Measurements from ENCODE around the gene PMPCA. TPM values are rescaled to one million over a fixed set of nuclear protein-coding genes. Genes with fewer than 3 reads are reported as not detected.

The PMPCA gene
- polyA plus RNA-seq, 1 donor (not counting 4 experiments of a cell fraction or from before 2014, with no cell fraction given), result 85.9 TPM

- H3K36me3 ChIP-seq (ENCODE audit: control insufficient read depth in 2 of 2, extremely low read depth in 1 of 2, insufficient read depth in 2 of 2, low read length in 2 of 2), result peaks cover 10 to 25% of the 10 kb centered on the region in 2 experiments
- H3K9ac ChIP-seq (ENCODE audit: control insufficient read depth, extremely low read depth, insufficient read depth, low read length), result no peak overlapping the region
- H3K79me2 ChIP-seq (ENCODE audit: control insufficient read depth, insufficient read depth, low read length), result peaks cover 14% of the 10 kb centered on the region
- no peaks in the 10 kb centered on the region for H3K4me1 ChIP-seq (ENCODE audit: control insufficient read depth, extremely low read depth, insufficient read depth, low read length)
- DNase-seq (ENCODE audit: low read depth, low spot score) (no peak), FAIRE-seq (no peak)
- no peaks in the 10 kb centered on the region for H3K27me3 ChIP-seq (ENCODE audit: control insufficient read depth, extremely low read depth, insufficient read depth, low read length)
- H4K20me1 ChIP-seq (ENCODE audit: control insufficient read depth, extremely low read depth, insufficient read depth, low read length), result no peaks in the 10 kb centered on the region
- H3K27ac ChIP-seq (ENCODE audit: control insufficient read depth, insufficient read depth, low read length), result no peak overlapping the region
- dilution Hi-C loops (cut with MboI; ENCODE audit: extremely low pct_ligation_motif_present, low sequenced_read_pairs), result no loop called here
- H3K4me2 ChIP-seq (ENCODE audit: control insufficient read depth, extremely low read depth, insufficient read depth, low read depth, low read length), result no peak overlapping the region
- no peaks in the 10 kb centered on the region for H3K9me1 ChIP-seq (ENCODE audit: control insufficient read depth, extremely low read depth, insufficient read depth, low read length)
- no peaks in the 10 kb centered on the region for H3K9me3 ChIP-seq (ENCODE audit: control insufficient read depth, low read depth, low read length)
- no peak overlapping the region for H3K4me3 ChIP-seq (ENCODE audit: control insufficient read depth in 2 of 3, extremely low read depth in 1 of 3, insufficient read depth in 2 of 3, low read depth in 1 of 3, low read length in 3 of 3)
- H2AFZ ChIP-seq (ENCODE audit: control insufficient read depth, low read length), result no peak overlapping the region
- TF ChIP-seq CTCF (optimal IDR thresholded peaks at IDR 0.05 in 1 of 3, IDR thresholded peaks at IDR 0.05 in 1 of 3, conservative IDR thresholded peaks at IDR 0.05 in 1 of 3; ENCODE audit: extremely low read depth in 1 of 3, insufficient read depth in 2 of 3, low read length in 3 of 3), result no peak
- no peak for TF ChIP-seq EZH2 (IDR thresholded peaks at IDR 0.05; ENCODE audit: low read length)
Measured at GRCh38 chr9:136429683-136430491, 19.4 kb downstream of the PMPCA start.

- no peaks in the 10 kb centered on the region for H3K9me3 ChIP-seq (ENCODE audit: control insufficient read depth, low read depth, low read length)
- no peak overlapping the region for H3K9ac ChIP-seq (ENCODE audit: control insufficient read depth, extremely low read depth, insufficient read depth, low read length)
- no peaks in the 10 kb centered on the region for H3K4me1 ChIP-seq (ENCODE audit: control insufficient read depth, extremely low read depth, insufficient read depth, low read length)
- no peak for FAIRE-seq
- H3K27ac ChIP-seq (ENCODE audit: control insufficient read depth, insufficient read depth, low read length), result no peak overlapping the region
- DNase-seq (ENCODE audit: low read depth, low spot score), result no peak
- no peaks in the 10 kb centered on the region for H3K27me3 ChIP-seq (ENCODE audit: control insufficient read depth, extremely low read depth, insufficient read depth, low read length)
- no peak overlapping the region for H2AFZ ChIP-seq (ENCODE audit: control insufficient read depth, low read length)
- dilution Hi-C loops (cut with MboI; ENCODE audit: extremely low pct_ligation_motif_present, low sequenced_read_pairs), result no loop called here
- H3K36me3 ChIP-seq (ENCODE audit: control insufficient read depth in 2 of 2, extremely low read depth in 1 of 2, insufficient read depth in 2 of 2, low read length in 2 of 2), result peaks cover 7 to 23% of the 10 kb centered on the region in 2 experiments
- no peak overlapping the region for H3K4me2 ChIP-seq (ENCODE audit: control insufficient read depth, extremely low read depth, insufficient read depth, low read depth, low read length)
- TF ChIP-seq EZH2 (IDR thresholded peaks at IDR 0.05; ENCODE audit: low read length), result no peak
- TF ChIP-seq CTCF (optimal IDR thresholded peaks at IDR 0.05 in 1 of 3, IDR thresholded peaks at IDR 0.05 in 1 of 3, conservative IDR thresholded peaks at IDR 0.05 in 1 of 3; ENCODE audit: extremely low read depth in 1 of 3, insufficient read depth in 2 of 3, low read length in 3 of 3), result no peak
- H4K20me1 ChIP-seq (ENCODE audit: control insufficient read depth, extremely low read depth, insufficient read depth, low read length), result no peaks in the 10 kb centered on the region
- H3K4me3 ChIP-seq (ENCODE audit: control insufficient read depth in 2 of 3, extremely low read depth in 1 of 3, insufficient read depth in 2 of 3, low read depth in 1 of 3, low read length in 3 of 3), result no peak overlapping the region
- H3K79me2 ChIP-seq (ENCODE audit: control insufficient read depth, insufficient read depth, low read length), result peaks cover 22% of the 10 kb centered on the region
- H3K9me1 ChIP-seq (ENCODE audit: control insufficient read depth, extremely low read depth, insufficient read depth, low read length), result no peaks in the 10 kb centered on the region
Measured at GRCh38 chr9:136430588-136431234, 20.3 kb downstream of the PMPCA start.

Measured in keratinocyte (primary cell).